ENCODE measurements around the gene IRAK1BP1. TPM values are rescaled to one million over a fixed set of nuclear protein-coding genes. Genes with fewer than 3 reads are reported as not detected.

IRAK1BP1 gene
- total and polyA plus RNA-seq, 9 of the 15 experiments (the other 6 are each of a cell fraction or from before 2014, with no cell fraction given), result 1.8 to 3.7 (median 2.1) TPM

DNA sequence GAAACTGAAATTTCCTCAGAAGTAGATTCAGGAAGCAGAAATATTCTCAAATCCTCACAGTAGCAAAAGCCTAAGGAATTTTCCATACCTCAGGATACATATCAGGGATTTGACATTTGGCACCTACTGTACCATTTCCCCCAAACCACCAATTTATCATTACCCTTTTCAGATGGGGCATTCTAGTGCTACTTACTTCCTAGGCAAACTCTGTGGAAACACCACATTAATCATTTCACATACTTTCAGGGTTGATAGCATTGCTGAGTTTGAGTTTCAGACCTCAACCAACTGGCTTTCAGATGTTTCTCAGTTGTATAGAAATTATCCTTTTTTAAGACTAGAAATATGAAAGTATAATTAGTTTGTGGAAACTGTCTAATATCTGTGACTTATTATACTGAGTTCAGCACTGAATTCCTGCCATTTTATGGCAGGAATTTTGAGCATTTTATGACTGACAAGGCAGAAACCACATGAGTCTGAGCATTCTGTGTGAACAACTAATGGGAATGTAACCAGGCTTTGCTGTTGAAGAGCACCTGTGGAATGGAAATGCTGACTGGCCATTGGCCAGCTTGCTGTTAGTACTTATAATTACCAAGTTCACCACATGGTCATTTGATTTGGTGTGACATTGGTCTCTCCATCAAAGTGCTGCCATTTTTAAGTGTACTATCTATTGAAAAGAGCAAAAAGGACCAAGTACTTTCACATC lies 35.1 kb upstream of the IRAK1BP1 start (continued):
- TF ChIP-seq, protein P1, sequence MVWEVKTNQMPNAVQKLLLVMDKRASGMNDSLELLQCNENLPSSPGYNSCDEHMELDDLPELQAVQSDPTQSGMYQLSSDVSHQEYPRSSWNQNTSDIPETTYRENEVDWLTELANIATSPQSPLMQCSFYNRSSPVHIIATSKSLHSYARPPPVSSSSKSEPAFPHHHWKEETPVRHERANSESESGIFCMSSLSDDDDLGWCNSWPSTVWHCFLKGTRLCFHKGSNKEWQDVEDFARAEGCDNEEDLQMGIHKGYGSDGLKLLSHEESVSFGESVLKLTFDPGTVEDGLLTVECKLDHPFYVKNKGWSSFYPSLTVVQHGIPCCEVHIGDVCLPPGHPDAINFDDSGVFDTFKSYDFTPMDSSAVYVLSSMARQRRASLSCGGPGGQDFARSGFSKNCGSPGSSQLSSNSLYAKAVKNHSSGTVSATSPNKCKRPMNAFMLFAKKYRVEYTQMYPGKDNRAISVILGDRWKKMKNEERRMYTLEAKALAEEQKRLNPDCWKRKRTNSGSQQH (CRISPR knock-in tag; IDR thresholded peaks at IDR 0.05), result no peak
- TF ChIP-seq KLF10 (CRISPR knock-in tag; IDR thresholded peaks at IDR 0.05), result no peak
- TF ChIP-seq SNRNP70 (optimal IDR thresholded peaks at IDR 0.05; ENCODE audit: low read depth, low read length), result no peak
- no peak for TF ChIP-seq CEBPG (CRISPR knock-in tag; IDR thresholded peaks at IDR 0.05)
- TF ChIP-seq CEBPG (tag; conservative IDR thresholded peaks at IDR 0.05 in 1 of 2, IDR thresholded peaks at IDR 0.05 in 1 of 2), result no peak
- TF ChIP-seq ZNF778 (CRISPR knock-in tag; IDR thresholded peaks at IDR 0.05), result no peak
- TF ChIP-seq, protein P2, sequence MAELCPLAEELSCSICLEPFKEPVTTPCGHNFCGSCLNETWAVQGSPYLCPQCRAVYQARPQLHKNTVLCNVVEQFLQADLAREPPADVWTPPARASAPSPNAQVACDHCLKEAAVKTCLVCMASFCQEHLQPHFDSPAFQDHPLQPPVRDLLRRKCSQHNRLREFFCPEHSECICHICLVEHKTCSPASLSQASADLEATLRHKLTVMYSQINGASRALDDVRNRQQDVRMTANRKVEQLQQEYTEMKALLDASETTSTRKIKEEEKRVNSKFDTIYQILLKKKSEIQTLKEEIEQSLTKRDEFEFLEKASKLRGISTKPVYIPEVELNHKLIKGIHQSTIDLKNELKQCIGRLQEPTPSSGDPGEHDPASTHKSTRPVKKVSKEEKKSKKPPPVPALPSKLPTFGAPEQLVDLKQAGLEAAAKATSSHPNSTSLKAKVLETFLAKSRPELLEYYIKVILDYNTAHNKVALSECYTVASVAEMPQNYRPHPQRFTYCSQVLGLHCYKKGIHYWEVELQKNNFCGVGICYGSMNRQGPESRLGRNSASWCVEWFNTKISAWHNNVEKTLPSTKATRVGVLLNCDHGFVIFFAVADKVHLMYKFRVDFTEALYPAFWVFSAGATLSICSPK (IDR thresholded peaks at IDR 0.05; ENCODE audit: borderline replicate concordance), result no peak

DNA sequence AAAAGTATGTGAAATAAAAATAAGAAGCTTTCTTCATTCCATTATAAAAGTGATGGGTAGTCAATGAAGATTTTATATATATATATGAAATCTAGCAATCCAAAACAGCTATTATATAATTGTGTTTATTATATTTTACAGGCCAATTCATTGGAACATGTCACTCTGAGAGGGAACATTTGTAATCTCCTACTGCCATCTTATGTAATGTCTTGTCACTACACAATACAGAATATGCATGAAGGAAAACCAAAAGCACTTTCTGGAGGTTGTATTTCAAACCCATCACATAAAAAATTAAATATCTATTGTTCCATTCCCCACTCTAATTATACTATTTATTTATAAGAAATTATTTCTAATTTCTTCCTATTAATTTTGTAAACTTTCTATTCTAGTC lies 31.5 kb upstream of the IRAK1BP1 start:
- BruUV-seq (replicated peaks), result no TSS peak
- no peak overlapping the region for H2AFZ ChIP-seq (ENCODE audit: low read depth, low read length)
- no peak overlapping the region for H3K9ac ChIP-seq (ENCODE audit: insufficient read depth in 1 of 2, low read depth in 2 of 2, low read length in 2 of 2)
- H4K20me1 ChIP-seq (replicated peaks; ENCODE audit: control insufficient read depth, insufficient read depth, low read length), result no peaks in the 10 kb centered on the region
- H3K27me3 ChIP-seq (ENCODE audit: control insufficient read depth in 2 of 2, insufficient read depth in 2 of 2, low read length in 2 of 2), result no peaks in the 10 kb centered on the region
- no peak overlapping the region for H3K27ac ChIP-seq (ENCODE audit: extremely low read depth, low read depth, low read length)
- intact Hi-C loops (cut with micrococcal nuclease) (no loop called here), in situ Hi-C loops (cut with MboI) (no loop called here)
- CTCF ChIA-PET (ENCODE audit: low intra/inter-chr PET ratio), result no interaction called here
- H3K9me3 ChIP-seq (replicated peaks; ENCODE audit: control insufficient read depth, insufficient read depth, low read depth, low read length), result no peaks in the 10 kb centered on the region
- no peaks in the 10 kb centered on the region for H3K36me3 ChIP-seq (ENCODE audit: control insufficient read depth, insufficient read depth, low read length)
- FAIRE-seq, result no peak
- H3K4me2 ChIP-seq (ENCODE audit: insufficient read depth, low read length), result no peak overlapping the region
- no peaks in the 10 kb centered on the region for H3K4me1 ChIP-seq (replicated peaks in 1 of 2; ENCODE audit: control insufficient read depth in 2 of 2, insufficient read depth in 2 of 2, low read length in 2 of 2)
- H3K4me3 ChIP-seq, result no peak overlapping the region
- DNase-seq (ENCODE audit: extremely low read depth in 1 of 4, low spot score in 3 of 4), result no peak
- ATAC-seq, result no peak
- POLR2A ChIA-PET, result no interaction called here
- no peaks in the 10 kb centered on the region for H3K79me2 ChIP-seq (ENCODE audit: control insufficient read depth, insufficient read depth, low read length)
- no peaks in the 10 kb centered on the region for H3K9me1 ChIP-seq (ENCODE audit: control insufficient read depth, insufficient read depth, low read length)
- TF ChIP-seq, protein P3, sequence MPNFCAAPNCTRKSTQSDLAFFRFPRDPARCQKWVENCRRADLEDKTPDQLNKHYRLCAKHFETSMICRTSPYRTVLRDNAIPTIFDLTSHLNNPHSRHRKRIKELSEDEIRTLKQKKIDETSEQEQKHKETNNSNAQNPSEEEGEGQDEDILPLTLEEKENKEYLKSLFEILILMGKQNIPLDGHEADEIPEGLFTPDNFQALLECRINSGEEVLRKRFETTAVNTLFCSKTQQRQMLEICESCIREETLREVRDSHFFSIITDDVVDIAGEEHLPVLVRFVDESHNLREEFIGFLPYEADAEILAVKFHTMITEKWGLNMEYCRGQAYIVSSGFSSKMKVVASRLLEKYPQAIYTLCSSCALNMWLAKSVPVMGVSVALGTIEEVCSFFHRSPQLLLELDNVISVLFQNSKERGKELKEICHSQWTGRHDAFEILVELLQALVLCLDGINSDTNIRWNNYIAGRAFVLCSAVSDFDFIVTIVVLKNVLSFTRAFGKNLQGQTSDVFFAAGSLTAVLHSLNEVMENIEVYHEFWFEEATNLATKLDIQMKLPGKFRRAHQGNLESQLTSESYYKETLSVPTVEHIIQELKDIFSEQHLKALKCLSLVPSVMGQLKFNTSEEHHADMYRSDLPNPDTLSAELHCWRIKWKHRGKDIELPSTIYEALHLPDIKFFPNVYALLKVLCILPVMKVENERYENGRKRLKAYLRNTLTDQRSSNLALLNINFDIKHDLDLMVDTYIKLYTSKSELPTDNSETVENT (CRISPR knock-in tag; IDR thresholded peaks at IDR 0.05), result no peak
- no peak for TF ChIP-seq ELF1 (tag; IDR thresholded peaks at IDR 0.05)
- TF ChIP-seq, protein P4, sequence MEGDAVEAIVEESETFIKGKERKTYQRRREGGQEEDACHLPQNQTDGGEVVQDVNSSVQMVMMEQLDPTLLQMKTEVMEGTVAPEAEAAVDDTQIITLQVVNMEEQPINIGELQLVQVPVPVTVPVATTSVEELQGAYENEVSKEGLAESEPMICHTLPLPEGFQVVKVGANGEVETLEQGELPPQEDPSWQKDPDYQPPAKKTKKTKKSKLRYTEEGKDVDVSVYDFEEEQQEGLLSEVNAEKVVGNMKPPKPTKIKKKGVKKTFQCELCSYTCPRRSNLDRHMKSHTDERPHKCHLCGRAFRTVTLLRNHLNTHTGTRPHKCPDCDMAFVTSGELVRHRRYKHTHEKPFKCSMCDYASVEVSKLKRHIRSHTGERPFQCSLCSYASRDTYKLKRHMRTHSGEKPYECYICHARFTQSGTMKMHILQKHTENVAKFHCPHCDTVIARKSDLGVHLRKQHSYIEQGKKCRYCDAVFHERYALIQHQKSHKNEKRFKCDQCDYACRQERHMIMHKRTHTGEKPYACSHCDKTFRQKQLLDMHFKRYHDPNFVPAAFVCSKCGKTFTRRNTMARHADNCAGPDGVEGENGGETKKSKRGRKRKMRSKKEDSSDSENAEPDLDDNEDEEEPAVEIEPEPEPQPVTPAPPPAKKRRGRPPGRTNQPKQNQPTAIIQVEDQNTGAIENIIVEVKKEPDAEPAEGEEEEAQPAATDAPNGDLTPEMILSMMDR (IDR thresholded peaks at IDR 0.05 in 2 of 3, conservative IDR thresholded peaks at IDR 0.05 in 1 of 3; ENCODE audit: insufficient read depth in 2 of 3, low read depth in 1 of 3, low read length in 3 of 3), result peak in 1 of 3 experiments; percentile 33; a peak in 2 of 6 replicates
- TF ChIP-seq, protein P5, sequence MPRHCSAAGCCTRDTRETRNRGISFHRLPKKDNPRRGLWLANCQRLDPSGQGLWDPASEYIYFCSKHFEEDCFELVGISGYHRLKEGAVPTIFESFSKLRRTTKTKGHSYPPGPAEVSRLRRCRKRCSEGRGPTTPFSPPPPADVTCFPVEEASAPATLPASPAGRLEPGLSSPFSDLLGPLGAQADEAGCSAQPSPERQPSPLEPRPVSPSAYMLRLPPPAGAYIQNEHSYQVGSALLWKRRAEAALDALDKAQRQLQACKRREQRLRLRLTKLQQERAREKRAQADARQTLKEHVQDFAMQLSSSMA (CRISPR knock-in tag; IDR thresholded peaks at IDR 0.05), result no peak
- no peak for TF ChIP-seq ILF3 (IDR thresholded peaks at IDR 0.05; ENCODE audit: borderline replicate concordance)

All from K562 (cell line).